Epithelial cell of proximal tubule (primary cell): ENCODE results near the gene MTFR1L. TPM values are rescaled to one million over a fixed set of nuclear protein-coding genes. Genes with fewer than 3 reads are reported as not detected.
"Not testable (repeated sequence)": the region's sequence is repeated elsewhere in the genome, so short reads cannot be mapped to it uniquely, and the experiment has no call there.

Experiments used
- DNase-seq: peaks from one replicate; pipeline ENCODE4 v3.0.0-alpha.2; 2011; ENCODE audit warnings: low read depth
- H3K4me3 ChIP-seq: 2 replicates; pipeline ENCODE4 v1.5.1; 2011; ENCODE audit warnings: low read depth, mild to moderate bottlenecking, low read length
- CTCF ChIP-seq: conservative IDR thresholded peaks from 2 replicates; pipeline ENCODE4 v1.5.1; 2012; ENCODE audit warnings: low read depth, mild to moderate bottlenecking, low read length
- total RNA-seq: library from RNA; depleted of rRNA; stranded (reverse); fragments of >200 nt; gene quantifications from 2 replicates; pipeline ENCODE4 v1.2.3, GENCODE V29; 2015

MTFR1L gene
- total RNA-seq, 1 donor from 2014 or later, result 21.6 TPM

- DNase-seq, result no peak
- no peak for TF ChIP-seq CTCF
- no peak overlapping the region for H3K4me3 ChIP-seq
Observed at GRCh38 chr1:25831569-25832196, 11.9 kb downstream of the MTFR1L start.

DNA sequence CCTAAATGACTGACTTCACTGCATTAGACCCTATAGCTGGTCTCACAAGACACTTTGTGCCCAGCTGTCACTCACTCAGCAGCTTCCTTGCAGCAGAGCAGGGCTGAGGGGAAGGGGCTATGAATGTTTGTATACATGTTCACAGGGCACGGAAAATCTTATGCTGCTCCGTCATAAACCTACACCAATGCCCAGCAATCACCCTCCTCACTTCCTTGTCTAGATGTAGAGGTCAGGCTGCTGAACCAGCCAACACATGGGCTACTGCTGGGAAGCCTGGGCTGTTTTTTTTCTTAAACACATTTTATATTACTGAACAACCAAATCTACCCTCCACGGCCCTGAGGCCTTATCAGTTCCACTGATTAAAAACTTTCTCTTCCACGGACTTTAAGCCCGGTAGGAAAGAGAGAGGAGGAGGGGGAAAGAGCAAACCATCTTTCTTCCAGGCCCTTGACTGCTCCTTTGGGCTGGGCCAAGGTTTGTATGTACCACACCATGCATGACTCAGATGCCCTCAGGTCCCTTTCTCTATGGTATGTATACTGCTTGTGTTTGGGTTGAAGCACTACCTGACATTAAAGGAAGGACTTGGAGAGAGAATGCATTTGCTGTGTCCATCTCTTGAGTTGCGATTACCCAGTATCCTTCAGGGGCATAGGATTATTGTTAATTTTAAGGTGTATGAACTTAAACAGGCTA lies 12.7 kb downstream of the MTFR1L start:
- no peak overlapping the region for H3K4me3 ChIP-seq
- no peak for DNase-seq
- TF ChIP-seq CTCF, result no peak

GRCh38 chr1:25833158-25833557 lies 13.4 kb downstream of the MTFR1L start:
- TF ChIP-seq CTCF, result no peak
- H3K4me3 ChIP-seq, result no peak overlapping the region
- no peak for DNase-seq

DNA sequence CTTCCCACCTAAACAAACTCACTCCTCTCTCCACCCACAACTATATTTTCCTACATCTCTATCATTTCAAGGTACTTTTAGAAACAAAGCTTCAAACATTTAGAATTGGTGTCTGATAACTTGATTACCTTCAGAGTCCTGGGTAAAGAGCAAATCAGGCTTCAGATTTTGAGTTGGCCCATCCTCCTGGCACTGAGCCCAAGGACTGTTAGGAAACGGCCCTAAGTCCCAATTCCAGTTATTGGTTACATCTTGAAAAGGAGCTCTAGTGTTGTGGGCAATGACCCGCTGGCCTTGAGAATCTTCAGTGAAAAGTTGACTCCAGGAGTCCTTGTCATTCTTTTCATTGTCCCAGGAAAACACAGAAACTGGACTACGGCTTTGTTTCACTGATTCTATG lies 15.1 kb downstream of the MTFR1L start:
- no peak for TF ChIP-seq CTCF
- H3K4me3 ChIP-seq, result no peak overlapping the region
- DNase-seq, result no peak

DNA sequence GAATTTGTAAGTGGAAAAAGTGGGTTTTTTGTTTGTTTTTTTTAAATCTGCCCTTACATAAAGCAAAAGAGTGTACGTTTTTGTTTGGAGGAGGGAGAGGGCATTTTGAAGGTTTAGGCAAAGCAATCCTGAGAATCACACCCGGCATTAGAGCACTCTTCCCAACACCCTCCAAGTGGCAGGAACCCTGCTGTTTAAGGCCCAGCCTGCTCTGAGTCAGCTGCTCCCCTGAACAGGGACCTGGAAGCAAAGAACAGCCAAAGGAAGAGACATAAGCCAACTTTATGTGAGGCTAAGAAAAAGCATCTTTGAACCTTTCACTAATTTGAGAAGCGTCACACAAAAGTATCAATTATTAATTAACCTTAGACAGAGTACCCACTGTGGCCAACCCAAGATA lies 16.9 kb downstream of the MTFR1L start:
- TF ChIP-seq CTCF, result no peak
- DNase-seq, result no peak
- H3K4me3 ChIP-seq, result no peak overlapping the region

- DNase-seq, result no peak
- no peak overlapping the region for H3K4me3 ChIP-seq
- peak; percentile 76 for TF ChIP-seq CTCF
Observed at GRCh38 chr1:25837262-25837875, 17.6 kb downstream of the MTFR1L start.

DNA sequence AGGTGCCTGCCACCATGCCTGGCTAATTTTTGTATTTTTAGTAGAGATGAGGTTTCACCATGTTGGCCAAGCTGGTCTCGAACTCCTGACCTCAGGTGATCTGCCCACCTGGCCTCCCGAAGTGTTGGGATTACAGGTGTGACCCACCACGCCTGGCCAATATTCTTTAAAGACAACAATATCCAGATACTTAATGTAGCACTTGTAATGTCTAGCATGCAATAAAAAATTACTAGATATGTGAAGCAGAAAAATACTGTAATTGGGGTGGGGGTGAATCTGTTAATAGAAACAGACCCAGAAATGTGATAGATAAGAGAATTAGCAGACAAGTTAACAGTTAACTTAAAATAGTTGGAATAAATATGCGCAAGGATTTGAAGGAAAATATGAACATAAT lies 20.1 kb downstream of the MTFR1L start:
- not testable (repeated sequence) for DNase-seq, H3K4me3 ChIP-seq
